Keratinocyte (primary cell): ENCODE results near the gene SPATC1L. TPM values are rescaled to one million over a fixed set of nuclear protein-coding genes. Genes with fewer than 3 reads are reported as not detected.

Experiments used
- DNase-seq: peaks from one replicate; pipeline ENCODE4 v3.0.0-alpha.2; 2011; ENCODE audit warnings: low read depth, missing footprints, low spot score
- FAIRE-seq: peaks from 2 replicates; lab custom pipeline; 2011; peaks lifted over from hg19 to GRCh38; lab: Jason Lieb, UNC
- H2AFZ ChIP-seq: 2 replicates; pipeline ENCODE4 v1.6.0; 2012; ENCODE audit warnings: low read length, control low read depth, inconsistent platforms; ENCODE audit not compliant: control insufficient read depth
- H3K27ac ChIP-seq: 2 replicates; pipeline ENCODE4 v1.5.1; 2011; ENCODE audit warnings: low read length; ENCODE audit not compliant: control insufficient read depth, insufficient read depth
- H3K27me3 ChIP-seq: 3 replicates; pipeline ENCODE4 v1.6.0; 2011; ENCODE audit warnings: low read length; ENCODE audit not compliant: control insufficient read depth, insufficient read depth; ENCODE audit errors: extremely low read depth
- H3K36me3 ChIP-seq, 2 experiments: 2 replicates in 1 of 2; 3 replicates in 1 of 2; pipeline ENCODE4 v1.5.1; 2011; ENCODE audit warnings: low read length in 2 of 2, mild to moderate bottlenecking in 1 of 2; ENCODE audit not compliant: control insufficient read depth in 2 of 2, insufficient read depth in 2 of 2; ENCODE audit errors: extremely low read depth in 1 of 2
- H3K4me1 ChIP-seq: 3 replicates; pipeline ENCODE4 v1.5.1; 2011; ENCODE audit warnings: low read length; ENCODE audit not compliant: control insufficient read depth, insufficient read depth; ENCODE audit errors: extremely low read depth
- H3K4me2 ChIP-seq: 3 replicates; pipeline ENCODE4 v1.6.0; 2011; ENCODE audit warnings: low read depth, low read length; ENCODE audit not compliant: control insufficient read depth, insufficient read depth; ENCODE audit errors: extremely low read depth
- H3K4me3 ChIP-seq, 3 experiments: fragments of 200-600 bp in 1 of 3; sonication (generic) in 1 of 3; 2 replicates in 2 of 3; 3 replicates in 1 of 3; pipeline ENCODE4 v1.5.1; 2011 to 2016; ENCODE audit warnings: low read length in 3 of 3, mild to moderate bottlenecking in 3 of 3, control low read depth in 2 of 3, inconsistent platforms in 1 of 3, low read depth in 1 of 3, mixed read lengths in 1 of 3, mixed run types in 1 of 3, moderate library complexity in 1 of 3; ENCODE audit not compliant: control insufficient read depth in 2 of 3, insufficient read depth in 2 of 3; ENCODE audit errors: extremely low read depth in 1 of 3
- H3K79me2 ChIP-seq: 2 replicates; pipeline ENCODE4 v1.6.0; 2012; ENCODE audit warnings: low read length; ENCODE audit not compliant: control insufficient read depth, insufficient read depth
- H3K9ac ChIP-seq: 3 replicates; pipeline ENCODE4 v1.6.0; 2011; ENCODE audit warnings: low read length; ENCODE audit not compliant: control insufficient read depth, insufficient read depth; ENCODE audit errors: extremely low read depth
- H3K9me1 ChIP-seq: 3 replicates; pipeline ENCODE4 v1.6.0; 2011; ENCODE audit warnings: low read length; ENCODE audit not compliant: control insufficient read depth, insufficient read depth; ENCODE audit errors: extremely low read depth
- H3K9me3 ChIP-seq: 2 replicates; pipeline ENCODE4 v1.5.1; 2012; ENCODE audit warnings: low read depth, low read length; ENCODE audit not compliant: control insufficient read depth
- H4K20me1 ChIP-seq: 3 replicates; pipeline ENCODE4 v1.6.0; 2011; ENCODE audit warnings: low read length; ENCODE audit not compliant: control insufficient read depth, insufficient read depth; ENCODE audit errors: extremely low read depth
- EZH2 ChIP-seq: IDR thresholded peaks from one replicate; pipeline ENCODE4 v1.6.1; 2012; ENCODE audit warnings: inconsistent platforms, mild to moderate bottlenecking, low read length, moderate library complexity
- dilution Hi-C: fragments of 300-500 bp; cut with MboI; formaldehyde crosslinking; loops from one replicate; pipeline ENCODE4 v1.7.0; 2020; ENCODE audit warnings: low sequenced_read_pairs; ENCODE audit not compliant: extremely low pct_ligation_motif_present
- polyA plus RNA-seq, 5 experiments: library from polyadenylated mRNA; depleted of rRNA in 3 of 5; stranded (reverse) in 3 of 5; stranded (forward) in 1 of 5; unstranded in 1 of 5; fragments of >200 nt; gene quantifications; 1 replicate in 1 of 5; 2 replicates in 3 of 5; 3 replicates in 1 of 5; pipeline versions ENCODE4 v1.2.1 to v1.2.3, GENCODE V29; 2011 to 2012; ENCODE audit warnings: missing spikeins in 2 of 5, low read depth in 1 of 5, low replicate concordance in 1 of 5
- TF ChIP-seq, protein P1 (sequence below), 3 experiments: IDR thresholded peaks in 1 of 3; conservative IDR thresholded peaks in 1 of 3; optimal IDR thresholded peaks in 1 of 3; 2 replicates in 2 of 3; 3 replicates in 1 of 3; pipeline versions ENCODE3 to v1.5.1; 2011; ENCODE audit warnings: low read length in 3 of 3, mild to moderate bottlenecking in 3 of 3, moderate library complexity in 2 of 3, control low read depth in 1 of 3, inconsistent platforms in 1 of 3; ENCODE audit not compliant: insufficient read depth in 2 of 3; ENCODE audit errors: extremely low read depth in 1 of 3

SPATC1L gene
- polyA plus RNA-seq, 1 donor (not counting 4 experiments of a cell fraction or from before 2014, with no cell fraction given) = 1.3 TPM

DNA sequence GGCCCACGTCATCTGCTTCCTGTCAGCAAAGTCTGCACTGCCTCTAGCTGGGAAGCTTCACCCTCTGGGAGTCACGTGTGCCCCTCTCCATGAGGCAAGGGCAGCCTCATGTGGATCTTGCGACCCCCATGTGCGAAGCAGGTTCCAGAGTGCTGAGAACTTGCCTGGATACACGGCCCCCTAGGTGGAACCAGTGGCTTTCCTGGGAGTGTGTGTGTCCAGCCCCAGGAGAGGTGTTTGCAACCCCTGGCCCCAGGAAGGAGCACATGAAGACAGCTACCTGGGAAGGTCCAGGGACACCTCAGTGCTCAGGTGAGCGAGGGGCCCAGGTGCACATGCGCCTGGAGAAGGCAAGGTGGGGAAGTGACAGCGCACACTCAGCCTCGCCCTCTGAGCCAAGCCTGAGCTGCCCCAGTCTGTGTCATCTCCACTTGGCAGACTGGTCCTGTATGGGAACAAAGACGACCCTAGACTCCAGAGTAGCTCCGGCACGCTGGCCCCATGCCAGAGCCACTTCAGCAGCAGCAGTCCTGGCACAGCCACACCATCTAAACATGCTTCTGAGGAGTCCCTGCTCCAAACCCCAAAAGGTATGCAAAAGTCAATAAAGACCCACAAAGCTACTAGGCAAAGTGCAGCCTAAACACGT, 35.5 kb upstream of the SPATC1L start:
- Histone ChIP-seq H3K27ac (no peak overlapping the region), H3K36me3 (peaks cover 51 to 53% of the 10 kb centered on the region in 2 experiments), H3K4me1 (peaks cover 3% of the 10 kb centered on the region), H3K9me1 (no peaks in the 10 kb centered on the region), H3K4me3 (no peak overlapping the region), H3K9ac (no peak overlapping the region), H4K20me1 (peaks cover 35% of the 10 kb centered on the region), H2AFZ (no peak overlapping the region), H3K79me2 (peaks cover 79% of the 10 kb centered on the region), H3K4me2 (no peak overlapping the region), H3K27me3 (no peaks in the 10 kb centered on the region), H3K9me3 (no peaks in the 10 kb centered on the region)
- dilution Hi-C loops = no loop called here
- DNase-seq (no peak), FAIRE-seq (no peak)
- TF ChIP-seq, protein P1, sequence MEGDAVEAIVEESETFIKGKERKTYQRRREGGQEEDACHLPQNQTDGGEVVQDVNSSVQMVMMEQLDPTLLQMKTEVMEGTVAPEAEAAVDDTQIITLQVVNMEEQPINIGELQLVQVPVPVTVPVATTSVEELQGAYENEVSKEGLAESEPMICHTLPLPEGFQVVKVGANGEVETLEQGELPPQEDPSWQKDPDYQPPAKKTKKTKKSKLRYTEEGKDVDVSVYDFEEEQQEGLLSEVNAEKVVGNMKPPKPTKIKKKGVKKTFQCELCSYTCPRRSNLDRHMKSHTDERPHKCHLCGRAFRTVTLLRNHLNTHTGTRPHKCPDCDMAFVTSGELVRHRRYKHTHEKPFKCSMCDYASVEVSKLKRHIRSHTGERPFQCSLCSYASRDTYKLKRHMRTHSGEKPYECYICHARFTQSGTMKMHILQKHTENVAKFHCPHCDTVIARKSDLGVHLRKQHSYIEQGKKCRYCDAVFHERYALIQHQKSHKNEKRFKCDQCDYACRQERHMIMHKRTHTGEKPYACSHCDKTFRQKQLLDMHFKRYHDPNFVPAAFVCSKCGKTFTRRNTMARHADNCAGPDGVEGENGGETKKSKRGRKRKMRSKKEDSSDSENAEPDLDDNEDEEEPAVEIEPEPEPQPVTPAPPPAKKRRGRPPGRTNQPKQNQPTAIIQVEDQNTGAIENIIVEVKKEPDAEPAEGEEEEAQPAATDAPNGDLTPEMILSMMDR (optimal IDR thresholded peaks at IDR 0.05 in 1 of 3, IDR thresholded peaks at IDR 0.05 in 1 of 3, conservative IDR thresholded peaks at IDR 0.05 in 1 of 3; ENCODE audit: extremely low read depth in 1 of 3, insufficient read depth in 2 of 3, low read length in 3 of 3) = no peak
- no peak for TF ChIP-seq EZH2

DNA sequence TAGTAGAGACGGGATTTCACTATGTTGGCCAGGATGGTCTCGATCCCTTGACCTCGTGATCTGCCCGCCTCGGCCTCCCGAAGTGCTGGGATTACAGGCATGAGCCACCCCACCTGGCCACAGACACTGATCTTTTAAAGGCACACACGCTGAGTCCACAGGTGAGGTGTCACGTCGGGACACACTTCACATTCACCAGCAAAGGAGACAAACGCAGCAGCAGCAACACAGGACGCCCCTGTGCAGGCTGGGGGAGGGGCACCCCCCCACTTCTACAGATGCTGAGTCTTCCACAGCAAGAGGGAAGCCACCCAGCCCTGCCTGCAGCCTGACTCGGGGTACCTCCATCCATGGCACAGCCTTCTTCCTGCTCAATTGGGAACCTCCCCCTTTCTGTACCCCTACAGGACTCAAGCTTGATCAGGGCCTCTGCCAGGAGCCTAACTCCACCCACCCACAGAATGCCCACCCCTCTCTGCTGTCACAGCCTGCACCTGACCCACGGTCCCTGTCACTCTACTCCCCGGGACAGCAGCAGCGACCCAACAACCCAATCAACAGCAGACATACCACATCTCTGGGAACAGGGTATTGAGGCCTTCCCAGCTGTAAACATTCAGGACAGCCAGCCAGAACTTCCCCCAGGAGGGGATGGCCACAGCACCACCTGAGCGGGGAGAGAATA, 34.8 kb upstream of the SPATC1L start:
- no peak for FAIRE-seq
- H4K20me1 ChIP-seq = peaks cover 30% of the 10 kb centered on the region
- H3K36me3 ChIP-seq = peaks cover 54 to 55% of the 10 kb centered on the region in 2 experiments
- no peak for TF ChIP-seq EZH2
- TF ChIP-seq, protein P1 (optimal IDR thresholded peaks at IDR 0.05 in 1 of 3, IDR thresholded peaks at IDR 0.05 in 1 of 3, conservative IDR thresholded peaks at IDR 0.05 in 1 of 3; ENCODE audit: extremely low read depth in 1 of 3, insufficient read depth in 2 of 3, low read length in 3 of 3) = no peak
- H3K79me2 ChIP-seq = peaks cover 75% of the 10 kb centered on the region
- no peaks in the 10 kb centered on the region for H3K9me1 ChIP-seq
- H3K27ac ChIP-seq = no peak overlapping the region
- no peaks in the 10 kb centered on the region for H3K9me3 ChIP-seq
- H3K4me1 ChIP-seq = no peaks in the 10 kb centered on the region
- DNase-seq = no peak
- no peak overlapping the region for H2AFZ ChIP-seq
- no peak overlapping the region for H3K4me3 ChIP-seq
- dilution Hi-C loops = no loop called here
- no peak overlapping the region for H3K4me2 ChIP-seq
- H3K27me3 ChIP-seq = no peaks in the 10 kb centered on the region
- H3K9ac ChIP-seq = no peak overlapping the region
